ENCODE data around the gene PICALM. TPM values are rescaled to one million over a fixed set of nuclear protein-coding genes. Genes with fewer than 3 reads are reported as not detected.
A peak's percentile ranks its signal among the peaks of the same experiment; 100 is the strongest.

Gene PICALM
- total and polyA plus RNA-seq, 4 donors = 56.8 to 454 (median 152) TPM

GRCh38 chr11:86061483-86062205 is 7.2 kb downstream of the PICALM start:
- H3K4me1 ChIP-seq (ENCODE audit: control insufficient read depth in 5 of 5, insufficient read depth in 5 of 5, low read length in 5 of 5) = peaks cover 0 to 30% (median 14%) of the 10 kb centered on the region in 5 donors

GRCh38 chr11:86060544-86060943 is 8.3 kb downstream of the PICALM start:
- Histone ChIP-seq H3K27ac (ENCODE audit: low read depth in 1 of 2, low read length in 1 of 2) (no peak overlapping the region), H3K4me1 (ENCODE audit: control insufficient read depth in 5 of 5, insufficient read depth in 5 of 5, low read length in 5 of 5) (peaks cover 0 to 27% (median 7%) of the 10 kb centered on the region in 5 donors), H3K9ac (ENCODE audit: insufficient read depth in 1 of 2, low read length in 2 of 2) (no peak overlapping the region), H3K9me3 (ENCODE audit: control insufficient read depth in 4 of 4, insufficient read depth in 3 of 4, low read length in 3 of 4) (no peaks in the 10 kb centered on the region), H3K36me3 (ENCODE audit: control insufficient read depth in 4 of 4, insufficient read depth in 4 of 4, low read length in 4 of 4) (no peaks in the 10 kb centered on the region), H3K27me3 (ENCODE audit: control insufficient read depth in 3 of 3, insufficient read depth in 3 of 3, low read length in 2 of 3) (no peaks in the 10 kb centered on the region), H3K4me3 (no peak overlapping the region)
- ATAC-seq (ENCODE audit: insufficient read depth, low FRiP score) (no peak), DNase-seq (no peak)
- TF ChIP-seq CTCF (IDR thresholded peaks at IDR 0.05; ENCODE audit: control extremely low read depth, extremely low read depth) = no peak

More at GRCh38 chr11:86061483-86062205, 7.2 kb downstream of the PICALM start:
- Histone ChIP-seq H3K9me3 (ENCODE audit: control insufficient read depth in 4 of 4, insufficient read depth in 3 of 4, low read length in 3 of 4) (no peaks in the 10 kb centered on the region), H3K27me3 (ENCODE audit: control insufficient read depth in 3 of 3, insufficient read depth in 3 of 3, low read length in 2 of 3) (no peaks in the 10 kb centered on the region), H3K4me3 (no peak overlapping the region), H3K9ac (ENCODE audit: insufficient read depth in 1 of 2, low read length in 2 of 2) (no peak overlapping the region), H3K27ac (ENCODE audit: low read depth in 1 of 2, low read length in 1 of 2) (peak overlapping the region; percentile 45 to 49), H3K36me3 (ENCODE audit: control insufficient read depth in 4 of 4, insufficient read depth in 4 of 4, low read length in 4 of 4) (no peaks in the 10 kb centered on the region)
- no peak for TF ChIP-seq CTCF (IDR thresholded peaks at IDR 0.05; ENCODE audit: control extremely low read depth, extremely low read depth)
- WGBS, 2 donors = 78 to 84% methylated on average over 11 of the region's 11 CpGs
- DNase-seq = peak in 2 of 3 donors; percentile 57
- no peak for ATAC-seq (ENCODE audit: insufficient read depth, low FRiP score)

GRCh38 chr11:86058360-86058759 is 10.5 kb downstream of the PICALM start:
- ATAC-seq (ENCODE audit: insufficient read depth, low FRiP score) (no peak), DNase-seq (no peak)
- Histone ChIP-seq H3K36me3 (ENCODE audit: control insufficient read depth in 4 of 4, insufficient read depth in 4 of 4, low read length in 4 of 4) (no peaks in the 10 kb centered on the region), H3K4me1 (ENCODE audit: control insufficient read depth in 5 of 5, insufficient read depth in 5 of 5, low read length in 5 of 5) (peaks cover 0 to 36% (median 7%) of the 10 kb centered on the region in 5 donors), H3K27me3 (ENCODE audit: control insufficient read depth in 3 of 3, insufficient read depth in 3 of 3, low read length in 2 of 3) (no peaks in the 10 kb centered on the region), H3K27ac (ENCODE audit: low read depth in 1 of 2, low read length in 1 of 2) (no peak overlapping the region), H3K9me3 (ENCODE audit: control insufficient read depth in 4 of 4, insufficient read depth in 3 of 4, low read length in 3 of 4) (no peaks in the 10 kb centered on the region), H3K4me3 (no peak overlapping the region), H3K9ac (ENCODE audit: insufficient read depth in 1 of 2, low read length in 2 of 2) (no peak overlapping the region)
- no peak for TF ChIP-seq CTCF (IDR thresholded peaks at IDR 0.05; ENCODE audit: control extremely low read depth, extremely low read depth)

Measured in lung (tissue), 12 donors.